K562 (cell line): Measurements from ENCODE around the gene HHIPL1. TPM values are rescaled to one million over a fixed set of nuclear protein-coding genes. Genes with fewer than 3 reads are reported as not detected.

Source experiments
- GABPB1 ChIP-seq: sonication (generic); formaldehyde crosslinking; IDR thresholded peaks from 2 replicates; pipeline ENCODE4 v1.8.0; 2022; ENCODE audit warnings: mild to moderate bottlenecking, missing genetic modification reagents
- GATAD2B ChIP-seq: fragments of 450-650 bp; IDR thresholded peaks from 2 replicates; pipeline ENCODE4 v1.6.1; 2017; ENCODE audit warnings: mild to moderate bottlenecking, borderline replicate concordance
- LARP7 ChIP-seq: fragments of 450-650 bp; IDR thresholded peaks from 2 replicates; pipeline ENCODE4 v1.6.1; 2016
- TEAD2 ChIP-seq: fragments of 450-650 bp; IDR thresholded peaks from 2 replicates; pipeline ENCODE4 v1.6.1; 2016; ENCODE audit warnings: missing genetic modification characterization, control low read depth, missing compliant biosample characterization
- polyA plus RNA-seq, 8 experiments: library from polyadenylated mRNA; depleted of rRNA in 4 of 8; stranded (reverse) in 5 of 8; unstranded in 3 of 8; fragments of >200 nt; fragmentation: Nextera tagmentation in 2 of 8; fragmentation: Illumina TruSeq in 1 of 8; extraction: Ambion mirVana in 2 of 8; extraction: Trizol in 1 of 8; gene quantifications; 2 replicates each; pipeline versions ENCODE4 v1.2.1 to v1.2.3, GENCODE V29; 2011 to 2014; ENCODE audit warnings: inconsistent platforms in 1 of 8, missing spikeins in 1 of 8
- total RNA-seq, 7 experiments: library from RNA; depleted of rRNA in 6 of 7; stranded (reverse); fragments of >200 nt in 6 of 7; fragmentation: Illumina TruSeq in 2 of 7; extraction: Trizol in 2 of 7; gene quantifications; 2 replicates each; pipeline versions ENCODE4 v1.2.1 to v1.2.3, GENCODE V29; 2011 to 2021; ENCODE audit warnings: low replicate concordance in 1 of 7
- TF ChIP-seq, protein P1 (sequence below): fragments of 450-650 bp; IDR thresholded peaks from 2 replicates; pipeline ENCODE4 v1.6.1; 2017; ENCODE audit warnings: antibody characterized with exemption, mild to moderate bottlenecking
- TF ChIP-seq, protein P2 (sequence below): fragments of 200-800 bp; sonication (Bioruptor generic); IDR thresholded peaks from 2 replicates; pipeline ENCODE4 v1.6.1; 2017; ENCODE audit warnings: missing genetic modification characterization, missing compliant biosample characterization
- TF ChIP-seq, protein P3 (sequence below): fragments of 250-450 bp; sonication (Bioruptor Pico); IDR thresholded peaks from 2 replicates; pipeline ENCODE4 v1.8.0; 2021; ENCODE audit warnings: mild to moderate bottlenecking, moderate library complexity

HHIPL1 gene
- total and polyA plus RNA-seq, 9 of the 15 experiments (the other 6 are each of a cell fraction or from before 2014, with no cell fraction given), result not detected

DNA sequence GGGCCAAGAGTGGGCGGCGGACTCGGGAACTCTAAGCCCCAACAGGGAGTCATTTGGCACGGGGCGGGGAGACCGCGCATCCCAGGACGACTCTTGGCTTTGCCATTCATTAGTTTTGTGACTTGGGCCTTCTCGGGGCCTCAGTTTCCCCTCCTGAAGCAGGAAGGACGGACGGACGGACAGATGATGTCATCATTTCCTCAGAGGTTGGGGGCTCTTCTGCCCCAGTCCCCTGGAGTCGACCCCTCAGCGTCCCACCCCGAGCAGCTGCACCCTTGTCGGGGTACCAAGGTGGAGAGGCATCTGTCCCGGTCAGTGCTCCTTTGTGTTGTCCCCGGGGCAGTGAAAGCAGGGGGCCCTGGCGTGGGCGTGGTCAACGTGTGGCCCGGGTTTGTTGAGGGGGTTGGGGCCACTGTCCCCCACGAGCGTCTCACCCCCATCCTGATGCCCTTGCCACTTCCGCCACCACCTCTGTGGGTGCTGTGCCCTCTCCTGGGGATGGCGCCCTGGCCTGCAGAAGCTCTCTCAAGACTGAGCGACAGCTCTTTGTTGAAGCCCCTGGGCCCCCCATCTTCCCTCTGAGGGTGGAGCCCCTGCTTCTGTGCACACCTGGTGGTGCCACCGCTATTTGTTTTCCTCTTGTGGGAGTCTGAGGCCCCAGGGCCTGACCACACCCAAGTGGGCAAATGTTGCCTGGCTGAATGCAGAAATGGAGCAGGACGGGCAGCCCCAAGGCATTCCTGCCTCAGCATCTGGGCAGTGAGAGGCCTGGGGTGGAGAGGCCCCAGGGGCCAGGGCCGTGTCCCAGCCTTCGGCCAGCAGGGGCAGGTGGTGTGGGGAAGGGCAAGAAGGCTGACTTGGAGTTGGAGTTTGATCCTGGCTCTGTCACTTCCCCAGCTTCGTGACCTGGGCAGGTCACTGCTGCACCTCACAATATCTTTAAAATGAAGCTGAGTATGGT, 896 bp downstream of the HHIPL1 start (continued):
- TF ChIP-seq, protein P1, sequence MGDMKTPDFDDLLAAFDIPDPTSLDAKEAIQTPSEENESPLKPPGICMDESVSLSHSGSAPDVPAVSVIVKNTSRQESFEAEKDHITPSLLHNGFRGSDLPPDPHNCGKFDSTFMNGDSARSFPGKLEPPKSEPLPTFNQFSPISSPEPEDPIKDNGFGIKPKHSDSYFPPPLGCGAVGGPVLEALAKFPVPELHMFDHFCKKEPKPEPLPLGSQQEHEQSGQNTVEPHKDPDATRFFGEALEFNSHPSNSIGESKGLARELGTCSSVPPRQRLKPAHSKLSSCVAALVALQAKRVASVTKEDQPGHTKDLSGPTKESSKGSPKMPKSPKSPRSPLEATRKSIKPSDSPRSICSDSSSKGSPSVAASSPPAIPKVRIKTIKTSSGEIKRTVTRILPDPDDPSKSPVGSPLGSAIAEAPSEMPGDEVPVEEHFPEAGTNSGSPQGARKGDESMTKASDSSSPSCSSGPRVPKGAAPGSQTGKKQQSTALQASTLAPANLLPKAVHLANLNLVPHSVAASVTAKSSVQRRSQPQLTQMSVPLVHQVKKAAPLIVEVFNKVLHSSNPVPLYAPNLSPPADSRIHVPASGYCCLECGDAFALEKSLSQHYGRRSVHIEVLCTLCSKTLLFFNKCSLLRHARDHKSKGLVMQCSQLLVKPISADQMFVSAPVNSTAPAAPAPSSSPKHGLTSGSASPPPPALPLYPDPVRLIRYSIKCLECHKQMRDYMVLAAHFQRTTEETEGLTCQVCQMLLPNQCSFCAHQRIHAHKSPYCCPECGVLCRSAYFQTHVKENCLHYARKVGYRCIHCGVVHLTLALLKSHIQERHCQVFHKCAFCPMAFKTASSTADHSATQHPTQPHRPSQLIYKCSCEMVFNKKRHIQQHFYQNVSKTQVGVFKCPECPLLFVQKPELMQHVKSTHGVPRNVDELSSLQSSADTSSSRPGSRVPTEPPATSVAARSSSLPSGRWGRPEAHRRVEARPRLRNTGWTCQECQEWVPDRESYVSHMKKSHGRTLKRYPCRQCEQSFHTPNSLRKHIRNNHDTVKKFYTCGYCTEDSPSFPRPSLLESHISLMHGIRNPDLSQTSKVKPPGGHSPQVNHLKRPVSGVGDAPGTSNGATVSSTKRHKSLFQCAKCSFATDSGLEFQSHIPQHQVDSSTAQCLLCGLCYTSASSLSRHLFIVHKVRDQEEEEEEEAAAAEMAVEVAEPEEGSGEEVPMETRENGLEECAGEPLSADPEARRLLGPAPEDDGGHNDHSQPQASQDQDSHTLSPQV, result no peak
- TF ChIP-seq GABPB1 (CRISPR knock-in tag) (no peak), GATAD2B (no peak), TEAD2 (tag) (no peak), LARP7 (no peak)
- TF ChIP-seq, protein P2, sequence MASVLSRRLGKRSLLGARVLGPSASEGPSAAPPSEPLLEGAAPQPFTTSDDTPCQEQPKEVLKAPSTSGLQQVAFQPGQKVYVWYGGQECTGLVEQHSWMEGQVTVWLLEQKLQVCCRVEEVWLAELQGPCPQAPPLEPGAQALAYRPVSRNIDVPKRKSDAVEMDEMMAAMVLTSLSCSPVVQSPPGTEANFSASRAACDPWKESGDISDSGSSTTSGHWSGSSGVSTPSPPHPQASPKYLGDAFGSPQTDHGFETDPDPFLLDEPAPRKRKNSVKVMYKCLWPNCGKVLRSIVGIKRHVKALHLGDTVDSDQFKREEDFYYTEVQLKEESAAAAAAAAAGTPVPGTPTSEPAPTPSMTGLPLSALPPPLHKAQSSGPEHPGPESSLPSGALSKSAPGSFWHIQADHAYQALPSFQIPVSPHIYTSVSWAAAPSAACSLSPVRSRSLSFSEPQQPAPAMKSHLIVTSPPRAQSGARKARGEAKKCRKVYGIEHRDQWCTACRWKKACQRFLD (CRISPR knock-in tag), result no peak
- TF ChIP-seq, protein P3, sequence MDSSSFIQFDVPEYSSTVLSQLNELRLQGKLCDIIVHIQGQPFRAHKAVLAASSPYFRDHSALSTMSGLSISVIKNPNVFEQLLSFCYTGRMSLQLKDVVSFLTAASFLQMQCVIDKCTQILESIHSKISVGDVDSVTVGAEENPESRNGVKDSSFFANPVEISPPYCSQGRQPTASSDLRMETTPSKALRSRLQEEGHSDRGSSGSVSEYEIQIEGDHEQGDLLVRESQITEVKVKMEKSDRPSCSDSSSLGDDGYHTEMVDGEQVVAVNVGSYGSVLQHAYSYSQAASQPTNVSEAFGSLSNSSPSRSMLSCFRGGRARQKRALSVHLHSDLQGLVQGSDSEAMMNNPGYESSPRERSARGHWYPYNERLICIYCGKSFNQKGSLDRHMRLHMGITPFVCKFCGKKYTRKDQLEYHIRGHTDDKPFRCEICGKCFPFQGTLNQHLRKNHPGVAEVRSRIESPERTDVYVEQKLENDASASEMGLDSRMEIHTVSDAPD (CRISPR knock-in tag), result no peak
